NCI-H1105 (cell line): ENCODE data around the gene THAP2.

ENCODE experiments used
- DNase-seq: peaks from one replicate; lab custom pipeline; 2025; lab: John Stamatoyannopoulos, UW

The THAP2 gene

DNA sequence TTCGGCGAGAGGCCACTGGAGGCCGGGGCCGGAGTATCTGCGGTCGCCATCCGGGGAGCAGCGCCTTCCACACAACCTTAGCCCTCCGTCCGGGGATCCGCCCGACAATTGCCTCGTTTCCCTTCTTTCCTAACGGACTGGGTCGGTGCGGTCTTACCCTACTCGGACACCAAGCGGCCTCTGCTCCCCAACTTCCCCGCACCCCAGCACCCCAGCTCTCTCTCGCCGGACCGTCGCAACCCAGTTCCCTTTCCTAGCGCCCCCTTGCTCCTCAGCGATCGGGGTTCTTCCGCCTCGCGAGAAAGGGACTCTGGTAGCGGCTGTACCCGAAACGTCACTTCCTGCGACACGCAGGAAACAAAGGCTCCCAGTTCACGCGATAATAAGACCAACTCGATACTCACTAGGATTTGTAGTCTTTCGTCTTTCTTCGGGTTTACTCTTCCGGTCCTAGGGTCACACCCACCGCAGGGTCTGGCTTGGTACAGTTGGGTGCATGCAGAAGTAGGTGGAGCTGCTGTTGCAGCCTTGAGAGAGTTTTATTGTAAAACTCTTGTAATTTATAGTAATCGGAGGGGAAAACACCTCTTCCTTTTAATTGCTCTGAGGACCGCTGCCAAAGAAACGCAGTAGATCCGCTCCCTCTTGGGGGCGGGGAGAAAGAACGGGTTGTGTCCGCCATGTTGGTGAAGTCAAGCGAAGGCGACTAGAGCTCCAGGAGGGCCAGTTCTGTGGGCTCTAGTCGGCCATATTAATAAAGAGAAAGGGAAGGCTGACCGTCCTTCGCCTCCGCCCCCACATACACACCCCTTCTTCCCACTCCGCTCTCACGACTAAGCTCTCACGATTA lies at the start of gene THAP2, which contains the start of gene ZFC3H1:
THAP2 (plus strand) TSS at position 741 of the 850 bp plus-strand sequence. CDS start 209 bp downstream, outside the sequence.
ZFC3H1 (minus strand) TSS at position 288 of the 850 bp plus-strand sequence; CDS start at position 50, 238 bp downstream.
- DNase-seq, result peak; percentile 99

DNA sequence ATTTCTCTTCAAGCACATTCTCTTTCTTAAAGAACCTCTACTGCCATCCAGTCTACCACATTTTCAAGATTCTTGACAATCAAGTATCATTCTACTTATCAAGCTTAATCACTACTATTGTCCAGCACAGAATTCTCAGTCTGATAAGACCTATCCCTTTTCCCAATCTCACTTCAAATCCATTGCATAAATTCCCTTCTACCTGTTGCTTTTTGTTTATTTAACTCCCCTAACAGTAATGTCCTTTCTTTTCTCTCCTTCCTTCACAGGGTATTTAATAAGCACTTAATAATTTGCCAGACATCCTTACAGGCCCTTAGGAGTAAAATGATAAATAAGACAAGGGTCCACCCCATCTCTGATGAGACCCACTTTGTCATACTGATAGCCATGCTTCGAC lies 42.2 kb upstream of the THAP2 start:
- DNase-seq, result no peak

DNA sequence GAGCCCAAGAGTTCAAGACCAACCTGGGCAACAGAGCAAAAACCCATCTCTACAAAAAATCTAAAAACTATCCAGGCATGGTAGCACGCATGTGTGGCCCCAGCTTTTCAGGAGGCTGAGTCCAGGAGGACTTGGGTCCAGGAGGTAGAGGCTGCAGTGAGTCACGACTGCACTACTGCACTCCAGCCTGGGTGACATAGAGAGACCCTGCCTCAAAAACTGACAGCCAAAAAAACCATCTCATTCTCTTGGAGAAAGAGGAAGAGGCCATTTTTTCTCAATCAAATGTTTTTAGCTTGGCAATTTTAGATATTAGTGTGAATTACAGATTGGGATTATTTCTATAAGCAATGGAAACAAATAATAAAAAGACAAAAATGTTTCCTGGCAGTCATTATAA lies 38.6 kb upstream of the THAP2 start:
- DNase-seq, result no peak

DNA sequence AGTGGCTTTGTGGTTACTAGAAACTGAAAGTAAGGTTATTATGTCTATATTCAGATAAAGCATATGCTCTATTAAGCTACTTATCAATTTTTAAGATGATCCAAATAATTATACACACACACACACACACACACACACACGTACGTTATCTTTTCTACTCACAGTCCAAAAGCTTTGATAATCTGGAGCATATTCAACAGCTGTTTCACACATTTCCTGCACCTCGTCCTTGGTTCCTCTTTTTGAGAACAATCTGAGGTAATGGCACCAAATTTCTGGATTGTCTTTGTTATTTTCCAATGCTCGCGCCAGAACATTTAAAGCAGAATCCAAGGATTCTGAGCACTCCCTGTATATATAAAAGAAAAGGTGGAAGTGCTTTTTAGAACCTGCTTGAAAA lies 38.0 kb upstream of the THAP2 start:
- no peak for DNase-seq

DNA sequence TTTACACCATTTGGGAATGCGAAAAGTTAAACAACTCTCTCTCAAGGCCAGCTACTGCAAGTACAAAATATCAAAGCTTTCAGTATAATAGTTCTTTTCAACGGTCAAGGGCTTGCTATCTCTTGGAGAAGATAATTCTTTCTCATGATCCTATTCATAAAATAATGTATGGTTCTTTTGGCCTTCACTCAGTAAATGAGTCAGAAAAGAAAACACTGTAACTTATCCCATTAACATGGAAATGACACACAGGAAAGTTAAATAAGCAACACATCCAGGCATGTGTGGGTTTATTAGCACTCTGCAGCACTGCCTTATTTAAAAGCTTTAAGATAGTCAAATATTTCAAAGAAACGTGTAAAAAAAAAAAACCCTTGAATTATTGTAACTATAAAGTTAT lies 37.3 kb upstream of the THAP2 start:
- no peak for DNase-seq

DNA sequence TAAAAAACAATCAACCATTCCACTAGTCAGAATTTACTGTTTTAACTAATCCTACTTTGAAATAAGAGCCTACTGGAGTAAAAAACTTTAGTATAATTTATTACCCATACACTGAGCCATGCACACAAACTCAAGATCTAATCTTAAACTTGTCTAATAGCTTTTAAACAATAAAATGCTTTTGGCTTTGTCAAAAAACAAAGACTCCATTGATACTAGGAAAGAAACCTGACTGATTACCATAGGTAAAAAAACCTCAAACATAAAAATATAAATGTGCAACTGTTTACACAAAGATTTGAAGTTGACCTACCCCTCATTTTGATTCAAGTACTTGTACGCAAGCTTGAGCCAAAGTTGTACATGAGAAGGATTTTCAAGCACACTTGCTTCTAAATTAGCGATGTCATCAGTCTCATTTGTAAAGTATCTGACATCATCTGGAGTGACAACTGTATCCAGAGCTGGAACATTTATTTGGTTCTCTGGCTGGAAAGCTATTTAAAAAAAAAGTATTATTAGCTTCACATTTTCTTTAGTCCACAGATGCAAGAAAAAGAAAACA lies 36.6 kb upstream of the THAP2 start:
- peak; percentile 46 for DNase-seq

DNA sequence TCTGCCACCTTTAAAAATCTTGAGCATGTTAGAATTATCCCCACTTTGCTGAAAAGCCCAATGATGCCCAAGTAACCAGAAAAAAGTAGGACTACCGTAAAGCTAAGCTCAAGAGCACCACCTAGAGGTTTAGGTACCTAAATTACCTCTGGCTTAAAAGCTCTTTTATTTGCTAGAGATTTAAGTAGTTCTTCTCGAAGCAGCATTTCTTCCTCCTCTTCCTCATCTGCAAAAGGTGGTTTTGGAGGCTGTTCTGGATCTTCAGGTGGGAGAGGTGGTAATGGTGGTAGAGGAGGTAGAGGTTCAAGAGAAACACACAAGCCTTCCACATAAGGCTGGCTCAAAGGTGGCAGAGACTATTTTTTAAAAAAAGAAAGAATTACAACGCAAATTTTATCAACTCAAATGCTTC lies 27.4 kb upstream of the THAP2 start:
- DNase-seq, result peak; percentile 48

DNA sequence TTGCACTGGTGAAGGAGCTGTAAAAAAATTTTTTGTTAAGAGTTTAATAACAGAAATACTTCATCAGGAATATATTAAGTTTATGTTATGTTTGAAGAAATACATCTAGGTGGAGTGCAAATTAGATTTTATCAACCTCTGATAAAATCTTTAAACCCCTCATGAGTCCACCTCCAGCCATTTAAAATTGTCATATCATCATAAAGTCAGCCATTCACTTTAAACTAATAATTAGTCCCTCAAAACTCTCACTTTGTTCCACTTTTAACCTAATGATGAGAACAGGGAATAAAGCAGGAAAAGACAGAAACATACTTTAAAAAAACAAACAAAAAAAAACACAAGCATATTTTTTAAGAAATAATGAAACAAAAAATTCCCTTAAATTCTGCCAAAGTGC lies 25.6 kb upstream of the THAP2 start:
- no peak for DNase-seq

DNA sequence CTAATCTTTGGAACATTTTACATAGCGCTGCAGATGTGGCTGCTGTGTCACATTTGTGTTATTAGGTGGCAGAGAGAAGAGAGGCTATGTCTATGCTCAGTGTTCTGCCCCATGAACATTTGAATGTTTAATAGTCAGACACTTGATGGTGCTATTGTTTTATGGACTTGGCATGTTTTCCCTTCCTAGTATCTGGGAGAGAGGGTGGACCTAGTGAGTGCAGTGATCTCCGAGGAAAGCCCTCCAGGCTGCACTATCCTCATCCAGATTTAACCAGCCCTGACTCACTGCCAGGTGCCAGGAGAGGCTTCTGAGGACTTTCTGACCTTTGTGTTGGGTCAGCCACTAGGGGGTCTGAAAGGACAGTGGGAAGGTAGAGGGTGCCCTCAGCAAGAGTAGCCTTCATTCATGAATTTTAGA lies 24.8 kb upstream of the THAP2 start:
- DNase-seq, result peak; percentile 7

DNA sequence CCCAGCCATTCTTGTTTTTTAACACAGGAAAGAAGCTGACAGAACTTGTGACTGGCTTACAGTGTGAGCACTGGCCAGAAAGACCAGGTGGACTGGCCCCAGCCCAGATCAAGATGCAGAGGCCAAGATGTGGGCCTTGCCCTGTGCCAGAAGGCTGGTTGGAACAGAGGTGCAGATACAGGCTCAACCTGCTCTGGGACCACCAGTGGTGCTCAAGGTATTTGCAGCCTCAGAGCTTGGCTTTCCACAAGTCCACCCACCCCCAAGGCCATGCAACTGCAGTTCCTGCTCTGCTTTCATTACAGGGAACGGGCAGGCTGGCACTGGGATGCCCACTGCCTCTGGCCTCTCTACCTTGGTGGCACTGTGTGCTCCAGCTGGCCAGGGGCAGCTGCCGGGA lies 23.8 kb upstream of the THAP2 start:
- DNase-seq, result no peak

DNA sequence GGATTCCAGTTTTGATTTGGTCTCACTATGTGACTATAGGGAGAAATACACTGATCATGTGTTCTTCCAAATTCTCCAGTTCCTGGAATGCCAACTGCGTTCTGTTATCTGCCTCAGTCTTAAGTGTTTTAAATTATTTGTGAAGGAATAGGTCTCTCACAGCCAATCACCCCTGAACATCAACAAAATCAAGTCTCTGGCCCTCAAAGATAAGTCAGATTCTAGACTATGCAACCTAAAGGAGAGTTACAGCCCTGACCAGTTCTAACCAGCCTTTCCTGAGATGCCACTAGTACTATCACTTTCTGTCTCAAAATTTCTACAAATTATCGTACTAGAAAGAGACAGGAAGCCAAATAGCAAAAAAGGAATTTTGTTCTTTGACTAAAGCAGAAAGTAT lies 22.7 kb upstream of the THAP2 start:
- DNase-seq, result no peak

DNA sequence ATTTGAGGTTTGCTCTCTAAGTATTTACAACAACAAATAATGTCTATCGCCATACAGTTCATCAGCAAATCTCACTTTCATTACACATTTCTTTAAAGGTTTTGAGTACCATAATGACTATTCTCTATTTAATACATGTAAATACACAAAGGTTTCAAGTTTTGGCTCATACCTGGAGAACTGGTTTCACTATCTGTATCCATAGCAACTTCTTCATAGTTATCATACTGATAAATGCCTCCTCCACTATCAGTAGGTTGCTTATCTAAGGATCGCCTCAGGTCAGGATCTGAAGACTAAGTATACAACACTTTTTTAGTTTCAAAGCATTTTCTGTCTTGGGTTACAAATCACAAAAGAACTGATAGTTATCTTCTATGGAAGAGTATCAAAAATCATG lies 21.8 kb upstream of the THAP2 start:
- DNase-seq, result no peak

DNA sequence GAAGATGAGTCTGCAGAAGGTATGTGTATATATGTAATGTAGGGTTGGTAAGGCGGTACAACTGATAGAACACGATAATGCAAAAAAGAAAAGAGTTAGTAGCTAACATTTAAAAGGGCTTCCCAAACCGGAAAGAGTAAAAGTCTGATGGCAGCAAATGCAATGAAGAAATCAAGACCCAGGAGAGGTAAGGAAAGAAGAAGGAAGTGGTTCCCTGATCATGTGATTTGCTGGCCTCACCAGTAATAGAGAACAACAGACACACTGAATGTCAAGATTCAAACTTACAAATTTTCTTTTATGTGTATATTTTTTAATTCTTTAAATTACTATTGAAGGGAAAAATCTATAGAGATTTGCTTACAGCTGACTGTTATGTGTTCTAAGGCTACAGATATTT lies 18.8 kb upstream of the THAP2 start:
- DNase-seq, result no peak

DNA sequence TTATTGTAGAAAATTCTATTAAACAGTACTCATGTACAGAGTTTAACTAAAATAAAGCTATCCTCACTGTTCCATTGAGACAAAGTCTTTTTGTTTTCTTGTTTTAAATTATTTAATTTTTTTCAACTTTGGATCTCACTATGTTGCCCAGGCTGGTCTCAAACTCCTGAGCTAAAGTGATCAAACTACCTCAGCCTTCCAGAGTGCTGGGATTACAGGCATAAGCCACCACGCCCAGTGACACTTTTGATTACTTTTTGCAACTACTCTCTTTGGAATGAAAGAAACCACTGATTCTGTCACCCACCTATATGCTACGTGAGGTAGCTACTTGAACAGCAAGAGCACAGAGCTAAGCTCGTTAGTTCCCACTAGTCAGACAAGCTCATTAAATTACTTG lies 17.6 kb upstream of the THAP2 start:
- DNase-seq, result no peak

DNA sequence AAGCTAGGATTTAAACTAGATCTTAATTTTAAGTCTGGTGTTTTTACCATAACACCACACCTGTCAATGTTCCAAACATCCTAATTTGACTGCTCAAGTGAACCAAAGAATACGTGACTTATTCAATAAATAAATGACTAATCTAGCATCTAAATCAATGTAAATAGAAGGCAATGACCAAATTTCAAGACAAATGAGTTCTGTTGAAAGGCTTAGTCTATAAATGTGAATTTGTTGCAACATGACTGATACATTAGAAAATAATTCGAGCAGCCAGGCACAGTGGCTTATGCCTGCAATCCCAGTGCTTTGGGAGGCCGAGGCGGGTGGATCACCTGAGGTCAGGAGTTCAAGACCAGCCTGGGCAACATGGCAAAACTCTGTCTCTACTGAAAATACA lies 15.6 kb upstream of the THAP2 start:
- DNase-seq, result no peak

DNA sequence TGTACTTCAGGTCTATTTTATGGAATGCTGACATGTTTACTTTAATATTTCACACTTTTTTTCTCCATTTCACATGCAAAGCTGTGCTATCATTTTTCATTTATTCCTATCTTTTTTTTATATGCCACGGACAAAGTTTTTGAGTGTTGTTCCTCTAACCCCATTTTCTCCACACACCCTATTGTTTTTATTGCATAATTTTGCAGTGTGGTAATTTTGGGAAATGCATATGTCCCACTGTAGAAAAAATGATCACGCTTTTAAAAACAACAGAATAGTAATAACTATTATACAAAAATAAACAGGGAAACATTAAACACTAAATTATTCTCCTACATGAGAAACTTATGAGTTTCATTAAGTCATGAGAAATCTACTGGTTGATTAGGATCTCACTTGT lies 14.7 kb upstream of the THAP2 start:
- DNase-seq, result no peak

DNA sequence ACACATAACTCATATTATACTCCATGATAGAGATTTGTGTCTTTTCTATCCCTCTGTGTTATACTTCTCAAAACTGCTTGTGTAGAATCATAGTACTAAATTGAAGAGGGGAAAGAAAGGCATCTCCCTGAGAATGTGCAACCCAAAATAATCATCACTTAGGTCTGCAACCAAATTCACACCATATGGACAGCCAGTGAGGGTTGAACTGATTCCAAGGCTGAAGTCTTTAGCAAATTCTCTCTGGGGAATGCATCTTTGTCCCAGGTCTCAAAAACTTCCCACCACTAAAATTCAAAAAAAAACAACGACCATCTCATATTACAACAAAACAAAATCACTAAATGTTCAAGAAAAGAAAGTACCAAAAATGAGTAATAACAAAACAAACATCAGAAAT lies 11.4 kb upstream of the THAP2 start:
- no peak for DNase-seq

DNA sequence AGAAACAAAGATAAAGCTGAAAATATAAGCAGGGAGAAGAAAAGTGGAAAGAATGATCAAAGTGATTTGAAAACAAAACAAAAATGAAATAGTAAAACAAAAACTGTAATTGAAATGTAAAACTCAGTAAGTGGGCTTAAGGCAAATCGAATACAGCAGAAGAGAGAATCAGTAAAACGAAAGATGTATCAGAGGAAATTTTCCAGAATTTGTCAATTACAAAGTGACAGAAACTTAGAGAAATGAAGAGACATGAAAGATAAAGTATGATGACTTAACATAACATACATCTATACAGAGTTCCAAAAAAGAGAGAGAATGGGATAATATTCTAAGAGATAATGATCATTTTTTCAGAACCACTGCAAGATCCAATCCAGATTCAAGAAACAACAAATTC lies 11.0 kb upstream of the THAP2 start:
- DNase-seq, result no peak

DNA sequence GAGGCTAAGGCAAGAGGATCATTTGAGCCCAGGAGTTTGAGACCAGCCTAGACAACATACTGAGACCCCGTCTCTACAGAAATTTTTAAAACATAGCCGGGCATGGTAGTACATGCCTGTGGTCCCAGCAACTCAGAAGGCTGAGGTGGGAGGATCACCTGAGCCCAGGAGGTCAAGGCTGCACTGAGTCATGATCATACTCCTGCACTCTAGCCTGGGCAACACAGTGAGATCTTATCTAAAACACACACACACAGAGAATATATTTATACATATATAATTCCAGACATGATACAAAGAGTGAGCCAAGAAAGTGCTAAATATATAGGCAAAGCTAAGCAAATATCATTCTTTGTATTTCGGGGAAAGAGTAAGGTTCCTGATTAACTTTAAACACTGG lies 9.9 kb upstream of the THAP2 start:
- DNase-seq, result no peak

DNA sequence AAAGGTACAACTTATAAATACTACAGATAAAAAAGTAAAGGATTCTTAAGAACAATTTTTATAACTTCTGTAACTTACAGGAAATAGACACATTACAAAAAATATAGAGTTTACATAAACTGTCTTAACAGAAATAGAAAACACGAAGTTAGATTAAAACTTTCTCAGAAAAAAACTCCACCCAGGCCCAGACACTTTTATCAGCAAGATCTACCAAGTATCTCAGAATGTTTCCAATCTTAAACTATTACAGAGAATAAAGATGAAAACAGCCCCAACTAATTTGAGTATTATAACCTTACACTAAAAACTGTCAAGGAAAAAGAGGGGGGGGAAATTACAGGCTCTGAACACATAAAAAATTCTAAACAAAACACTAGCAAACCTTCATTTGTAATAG lies 8.6 kb upstream of the THAP2 start:
- DNase-seq, result no peak

DNA sequence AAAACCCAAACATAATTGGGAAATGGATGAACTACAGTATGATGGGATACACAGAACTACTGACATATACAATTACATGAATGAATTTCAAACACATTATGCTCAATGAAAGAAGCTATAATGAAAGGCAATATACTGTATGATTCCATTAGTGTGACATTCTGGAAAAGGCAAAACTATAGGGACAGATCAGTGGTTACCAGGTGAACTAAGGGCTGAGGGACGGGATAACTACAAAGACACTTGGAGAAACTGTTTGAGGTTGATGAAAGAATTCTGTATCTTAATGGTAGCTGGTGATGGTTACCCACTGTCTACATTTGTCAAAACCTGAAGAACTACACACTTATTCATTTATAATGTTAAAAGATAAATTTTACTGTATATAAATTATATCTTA lies 8.2 kb upstream of the THAP2 start:
- DNase-seq, result no peak

DNA sequence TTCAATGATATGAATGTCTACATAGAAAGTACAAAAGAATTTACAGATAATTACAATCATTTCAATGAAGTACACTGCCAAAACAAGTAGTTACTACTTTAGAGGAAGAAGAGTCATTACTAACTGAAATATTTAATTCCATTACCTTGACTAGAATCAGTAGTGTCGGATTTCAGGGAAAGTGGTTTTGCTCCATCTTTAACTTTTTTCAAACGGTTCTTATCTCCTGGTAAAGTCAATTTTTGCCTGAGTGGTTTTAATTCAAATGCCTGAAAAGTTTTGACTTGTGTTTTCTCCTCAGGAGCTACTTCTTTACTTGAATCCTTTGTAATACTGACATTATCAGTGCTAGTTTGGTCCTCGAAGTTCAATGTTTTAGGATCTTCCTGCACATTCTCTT lies 7.4 kb upstream of the THAP2 start:
- DNase-seq, result no peak

DNA sequence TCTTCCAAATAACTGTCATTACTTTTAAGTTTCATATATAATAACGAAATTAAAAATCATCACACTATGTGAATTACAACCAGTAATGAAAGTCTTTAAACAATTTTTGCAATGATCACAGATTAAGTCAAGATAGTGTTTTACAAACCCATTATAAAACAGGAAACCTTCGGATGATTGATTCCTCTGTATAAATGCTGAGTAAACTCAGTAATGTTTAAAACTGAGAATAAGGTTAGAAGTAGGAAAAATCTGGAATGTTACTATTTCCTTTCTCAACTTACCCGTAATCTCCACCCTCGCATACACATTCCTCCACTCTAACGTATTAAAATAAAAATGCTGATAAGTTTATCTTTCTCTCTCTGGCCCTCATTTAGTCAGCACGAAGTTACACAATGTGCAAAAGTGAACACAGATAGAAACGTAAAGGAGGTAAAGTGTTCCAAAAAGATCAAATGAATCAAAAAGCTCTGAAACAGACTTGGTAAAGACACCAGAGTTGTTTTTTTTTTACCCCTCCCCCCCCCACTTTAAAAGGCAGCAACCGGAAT lies 2.0 kb upstream of the THAP2 start:
- DNase-seq, result no peak
